Peyer's patch (tissue), 4 donors: Measurements from ENCODE around the gene KCNJ6.

Source experiments
- POLR2A ChIP-seq, 2 donors: fragments of 450-650 bp; IDR thresholded peaks; one replicate each; pipeline ENCODE4 v1.5.1; 2017; ENCODE audit warnings: antibody characterized with exemption in 2 of 2, mild to moderate bottlenecking in 2 of 2, moderate library complexity in 2 of 2
- TF ChIP-seq, protein P1 (sequence below), 6 experiments: fragments of 450-650 bp in 4 of 6; fragments of 200-600 bp in 2 of 6; sonication (generic) in 1 of 6; IDR thresholded peaks; one replicate each; pipeline ENCODE4 v1.5.1; 2017 to 2019; ENCODE audit warnings: antibody characterized with exemption in 6 of 6, mild to moderate bottlenecking in 3 of 6, moderate library complexity in 1 of 6

DNA sequence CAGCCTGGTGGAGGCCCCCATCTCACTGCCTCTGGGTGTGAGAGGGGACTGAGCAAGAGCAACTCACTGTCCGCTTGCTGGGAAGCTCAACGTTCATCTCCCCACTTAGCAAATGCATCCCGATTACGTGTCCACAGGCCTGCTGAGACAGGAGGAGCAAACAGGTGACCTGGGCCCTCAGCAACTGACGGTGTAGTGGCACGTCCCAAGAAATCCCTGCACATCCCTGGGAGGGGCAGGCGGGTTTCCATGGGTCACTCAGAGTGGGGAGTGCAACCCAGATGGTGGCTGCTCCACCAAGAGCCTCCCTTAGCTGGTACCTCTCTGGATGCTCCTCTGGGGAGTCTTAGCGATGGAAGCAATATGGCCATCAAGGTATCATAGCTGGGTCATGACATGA lies 320.3 kb downstream of the KCNJ6 start:
- TF ChIP-seq, protein P1, sequence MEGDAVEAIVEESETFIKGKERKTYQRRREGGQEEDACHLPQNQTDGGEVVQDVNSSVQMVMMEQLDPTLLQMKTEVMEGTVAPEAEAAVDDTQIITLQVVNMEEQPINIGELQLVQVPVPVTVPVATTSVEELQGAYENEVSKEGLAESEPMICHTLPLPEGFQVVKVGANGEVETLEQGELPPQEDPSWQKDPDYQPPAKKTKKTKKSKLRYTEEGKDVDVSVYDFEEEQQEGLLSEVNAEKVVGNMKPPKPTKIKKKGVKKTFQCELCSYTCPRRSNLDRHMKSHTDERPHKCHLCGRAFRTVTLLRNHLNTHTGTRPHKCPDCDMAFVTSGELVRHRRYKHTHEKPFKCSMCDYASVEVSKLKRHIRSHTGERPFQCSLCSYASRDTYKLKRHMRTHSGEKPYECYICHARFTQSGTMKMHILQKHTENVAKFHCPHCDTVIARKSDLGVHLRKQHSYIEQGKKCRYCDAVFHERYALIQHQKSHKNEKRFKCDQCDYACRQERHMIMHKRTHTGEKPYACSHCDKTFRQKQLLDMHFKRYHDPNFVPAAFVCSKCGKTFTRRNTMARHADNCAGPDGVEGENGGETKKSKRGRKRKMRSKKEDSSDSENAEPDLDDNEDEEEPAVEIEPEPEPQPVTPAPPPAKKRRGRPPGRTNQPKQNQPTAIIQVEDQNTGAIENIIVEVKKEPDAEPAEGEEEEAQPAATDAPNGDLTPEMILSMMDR (IDR thresholded peaks at IDR 0.05), result no peak
- TF ChIP-seq POLR2A (IDR thresholded peaks at IDR 0.05), result no peak
